Prostate gland (tissue), 2 donors: ENCODE data around the gene DDX52.

ENCODE experiments used
- CTCF ChIP-seq, 4 experiments: fragments of 200-600 bp in 2 of 4; fragments of 450-650 bp in 2 of 4; sonication (generic) in 2 of 4; IDR thresholded peaks; 1 replicate in 3 of 4; 2 replicates in 1 of 4; pipeline ENCODE4 v1.5.1; 2016 to 2019; ENCODE audit warnings: antibody characterized with exemption in 4 of 4, mild to moderate bottlenecking in 2 of 4, moderate library complexity in 2 of 4
- POLR2A ChIP-seq: fragments of 450-650 bp; IDR thresholded peaks from one replicate; pipeline ENCODE4 v1.6.1; 2016; ENCODE audit warnings: antibody characterized with exemption, mild to moderate bottlenecking
- POLR2AphosphoS5 ChIP-seq: sonication (generic); formaldehyde crosslinking; IDR thresholded peaks from one replicate; pipeline ENCODE4 v1.6.1; 2017; ENCODE audit warnings: antibody characterized with exemption

- peak in 2 of 4 experiments; percentile 37 to 40 for TF ChIP-seq CTCF (IDR thresholded peaks at IDR 0.05)
- no peak for TF ChIP-seq POLR2A
- TF ChIP-seq POLR2AphosphoS5: no peak
Observed at GRCh38 chr17:37650419-37651003, 7.3 kb upstream of the DDX52 start.
